HG02884 (cell line): ENCODE measurements around the gene OR2AT4.

ENCODE experiments used
- ATAC-seq: cut with Tn5 transposase; IDR thresholded peaks from one replicate; pipeline ENCODE4 v1.9.1; 2021; ENCODE audit warnings: mild to moderate bottlenecking, moderate library complexity; ENCODE audit not compliant: unreplicated experiment

The OR2AT4 gene

GRCh38 chr11:75031771-75032549 lies 64.7 kb downstream of the OR2AT4 start:
- no peak for ATAC-seq
